Trophoblast cell (in vitro differentiated cells and primary cell): Measurements from ENCODE around the gene ALDH3B2.

Experiments used
- DNase-seq, 2 donors: peaks; one replicate each; pipeline ENCODE4 v3.0.0-alpha.2; 2016
- H2AFZ ChIP-seq: 2 replicates; pipeline ENCODE4 v1.6.1; 2013; ENCODE audit warnings: low read length, moderate library complexity, mild to moderate bottlenecking; ENCODE audit not compliant: insufficient read depth, poor library complexity
- H2AK5ac ChIP-seq: 2 replicates; pipeline ENCODE4 v1.6.1; 2013; ENCODE audit warnings: mild to moderate bottlenecking, low read length
- H2BK120ac ChIP-seq: 2 replicates; pipeline ENCODE4 v1.6.1; 2013; ENCODE audit warnings: low read length, mild to moderate bottlenecking, moderate library complexity; ENCODE audit not compliant: insufficient read depth, poor library complexity
- H2BK12ac ChIP-seq: 2 replicates; pipeline ENCODE4 v1.6.1; 2013; ENCODE audit warnings: mild to moderate bottlenecking, low read length, moderate library complexity
- H2BK5ac ChIP-seq: 2 replicates; pipeline ENCODE4 v1.6.1; 2013; ENCODE audit warnings: low read length, low read depth, moderate library complexity, mild to moderate bottlenecking; ENCODE audit not compliant: poor library complexity
- H3K14ac ChIP-seq: 2 replicates; pipeline ENCODE4 v1.6.1; 2013; ENCODE audit warnings: mild to moderate bottlenecking, low read length
- H3K18ac ChIP-seq: 2 replicates; pipeline ENCODE4 v1.6.1; 2013; ENCODE audit warnings: mild to moderate bottlenecking, low read length
- H3K23ac ChIP-seq: 2 replicates; pipeline ENCODE4 v1.6.1; 2013; ENCODE audit warnings: low read length
- H3K27ac ChIP-seq: 2 replicates; pipeline ENCODE4 v1.5.1; 2013; ENCODE audit warnings: low read depth, mild to moderate bottlenecking, inconsistent platforms, low read length, moderate library complexity
- H3K27me3 ChIP-seq: 2 replicates; pipeline ENCODE4 v1.6.1; 2013; ENCODE audit warnings: inconsistent platforms, mild to moderate bottlenecking, low read length, moderate library complexity; ENCODE audit not compliant: insufficient read depth
- H3K36me3 ChIP-seq, 2 experiments: 1 replicate in 1 of 2; 2 replicates in 1 of 2; pipeline ENCODE4 v1.6.1; 2013; ENCODE audit warnings: low read length in 2 of 2, mild to moderate bottlenecking in 2 of 2, moderate library complexity in 1 of 2; ENCODE audit not compliant: insufficient read depth in 2 of 2, control insufficient read depth in 1 of 2
- H3K4ac ChIP-seq: 2 replicates; pipeline ENCODE4 v1.6.1; 2013; ENCODE audit warnings: low read depth, mild to moderate bottlenecking, low read length, moderate library complexity
- H3K4me1 ChIP-seq, 2 experiments: 1 replicate in 1 of 2; 2 replicates in 1 of 2; pipeline ENCODE4 v1.6.1; 2013; ENCODE audit warnings: low read length in 2 of 2, mild to moderate bottlenecking in 2 of 2, moderate library complexity in 1 of 2; ENCODE audit not compliant: insufficient read depth in 2 of 2, control insufficient read depth in 1 of 2
- H3K4me2 ChIP-seq: 2 replicates; pipeline ENCODE4 v1.6.1; 2013; ENCODE audit warnings: inconsistent platforms, mild to moderate bottlenecking, low read length, moderate library complexity
- H3K4me3 ChIP-seq: 2 replicates; pipeline ENCODE4 v1.5.1; 2013; ENCODE audit warnings: mild to moderate bottlenecking, low read depth, low read length, inconsistent platforms
- H3K79me1 ChIP-seq: one replicate; pipeline ENCODE4 v1.6.1; 2013; ENCODE audit warnings: low read length
- H3K79me2 ChIP-seq: 2 replicates; pipeline ENCODE4 v1.6.1; 2013; ENCODE audit warnings: low read length, mild to moderate bottlenecking; ENCODE audit not compliant: control insufficient read depth, insufficient read depth, poor library complexity
- H3K9ac ChIP-seq: 2 replicates; pipeline ENCODE4 v1.6.1; 2013; ENCODE audit warnings: mild to moderate bottlenecking, low read length
- H3K9me3 ChIP-seq: 2 replicates; pipeline ENCODE4 v1.6.1; 2013; ENCODE audit warnings: low read depth, mild to moderate bottlenecking, control low read depth, inconsistent platforms, low read length; ENCODE audit not compliant: insufficient read depth
- H4K12ac ChIP-seq: 2 replicates; pipeline ENCODE4 v1.6.1; 2013; ENCODE audit warnings: low read depth, mild to moderate bottlenecking, low read length, moderate library complexity
- H4K8ac ChIP-seq: 2 replicates; pipeline ENCODE4 v1.6.1; 2013; ENCODE audit warnings: low read depth, mild to moderate bottlenecking, low read length, moderate library complexity
- H4K91ac ChIP-seq: one replicate; pipeline ENCODE4 v1.6.1; 2013; ENCODE audit warnings: low read depth, mild to moderate bottlenecking, low read length, moderate library complexity
- WGBS: extraction: QIAGEN DNeasy Blood & Tissue Kit; methylation state at CpG from one replicate; pipeline ENCODE4 v1.1.7; 2013; ENCODE audit warnings: missing lambda C conversion rate; ENCODE audit not compliant: insufficient read length, insufficient coverage; ENCODE audit errors: extremely low coverage; 5-methylcytosine and 5-hydroxymethylcytosine counted together

ALDH3B2 gene

GRCh38 chr11:67641338-67642172, 32.9 kb downstream of the ALDH3B2 start:
- H3K4me1 ChIP-seq, result no peaks in the 10 kb centered on the region

DNA sequence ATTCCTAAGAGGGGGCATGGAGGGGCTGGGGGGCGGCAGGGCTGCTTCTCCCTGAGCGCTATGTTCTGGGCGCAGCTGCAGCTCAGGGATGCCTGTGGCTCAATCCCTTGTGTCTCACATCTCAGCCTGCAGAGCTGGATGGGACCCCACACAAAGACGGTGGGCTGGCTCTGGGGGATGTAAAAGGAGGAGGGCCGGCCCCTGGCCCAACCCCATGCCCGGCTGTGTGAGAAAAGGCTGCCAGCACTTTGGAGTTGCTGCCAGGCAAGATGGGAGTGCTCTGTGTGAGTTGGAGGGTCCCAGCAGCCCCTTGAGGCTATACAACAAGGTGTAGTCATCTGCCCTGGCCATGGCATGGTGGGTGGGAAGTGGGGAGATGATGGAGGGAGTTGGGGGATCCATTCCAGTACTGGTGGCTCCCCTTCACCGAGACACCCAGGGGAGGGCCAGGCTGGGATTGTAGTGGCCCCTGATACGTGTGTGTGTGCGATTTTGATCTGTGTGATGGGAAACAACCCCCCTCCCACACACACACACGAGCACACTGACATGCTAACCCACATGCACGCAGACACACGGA, 33.6 kb downstream of the ALDH3B2 start:
- Histone ChIP-seq H3K4ac (no peak overlapping the region), H3K79me1 (no peaks in the 10 kb centered on the region), H3K79me2 (no peaks in the 10 kb centered on the region), H3K27me3 (no peaks in the 10 kb centered on the region), H4K91ac (no peak overlapping the region), H2AK5ac (no peak overlapping the region), H3K14ac (no peak overlapping the region), H2BK12ac (no peak overlapping the region), H4K8ac (no peak overlapping the region), H2BK120ac (no peak overlapping the region), H3K27ac (no peak overlapping the region), H4K12ac (no peak overlapping the region), H3K23ac (no peak overlapping the region), H3K36me3 (no peaks in the 10 kb centered on the region), H2AFZ (no peak overlapping the region), H2BK5ac (no peak overlapping the region), H3K9me3 (peaks cover 8% of the 10 kb centered on the region), H3K4me1 (no peaks in the 10 kb centered on the region), H3K4me2 (no peak overlapping the region), H3K9ac (no peak overlapping the region), H3K18ac (no peak overlapping the region), H3K4me3 (no peak overlapping the region)
- WGBS, result no CpG with 5 or more reads among the region's 12 CpGs
- no peak for DNase-seq

More at GRCh38 chr11:67641338-67642172, 32.9 kb downstream of the ALDH3B2 start:
- Histone ChIP-seq H3K36me3 (no peaks in the 10 kb centered on the region), H3K4me3 (no peak overlapping the region), H4K91ac (no peak overlapping the region), H3K79me1 (no peaks in the 10 kb centered on the region), H3K23ac (no peak overlapping the region), H2BK120ac (no peak overlapping the region), H2AFZ (no peak overlapping the region), H3K9me3 (peaks cover 8% of the 10 kb centered on the region), H3K4ac (no peak overlapping the region), H3K27ac (no peak overlapping the region), H2AK5ac (no peak overlapping the region), H2BK12ac (no peak overlapping the region), H3K14ac (no peak overlapping the region), H3K9ac (no peak overlapping the region), H3K18ac (no peak overlapping the region), H4K8ac (no peak overlapping the region), H4K12ac (no peak overlapping the region), H3K79me2 (no peaks in the 10 kb centered on the region), H3K4me2 (no peak overlapping the region), H2BK5ac (no peak overlapping the region), H3K27me3 (no peaks in the 10 kb centered on the region)
- no CpG with 5 or more reads among the region's 28 CpGs for WGBS
- no peak for DNase-seq

- Histone ChIP-seq H2BK5ac (no peak overlapping the region), H3K36me3 (no peaks in the 10 kb centered on the region), H3K4me2 (no peak overlapping the region), H3K4me1 (no peaks in the 10 kb centered on the region), H4K91ac (no peak overlapping the region), H3K18ac (no peak overlapping the region), H2BK12ac (no peak overlapping the region), H3K4ac (no peak overlapping the region), H4K12ac (no peak overlapping the region), H3K14ac (no peak overlapping the region), H2AFZ (no peak overlapping the region), H3K27ac (no peak overlapping the region), H3K79me2 (no peaks in the 10 kb centered on the region), H3K9me3 (peaks cover 8% of the 10 kb centered on the region), H3K27me3 (no peaks in the 10 kb centered on the region), H3K23ac (no peak overlapping the region), H4K8ac (no peak overlapping the region), H3K9ac (no peak overlapping the region), H3K79me1 (no peaks in the 10 kb centered on the region), H2AK5ac (no peak overlapping the region), H3K4me3 (no peak overlapping the region), H2BK120ac (no peak overlapping the region)
- peak; percentile 49 to 78 for DNase-seq
- WGBS, result no CpG with 5 or more reads among the region's 23 CpGs
Measured at GRCh38 chr11:67640021-67640757, 34.2 kb downstream of the ALDH3B2 start.

GRCh38 chr11:67639438-67639859, 35.0 kb downstream of the ALDH3B2 start, which contains the start of gene TBX10:
Gene TBX10, minus strand, starts transcription at chr11:67639763. Its CDS starts 291 bp downstream, at chr11:67639472.
- H3K27me3 ChIP-seq, result no peaks in the 10 kb centered on the region
- no peak within 1 kb of the TSS for H3K4ac ChIP-seq
- no peaks in the 10 kb centered on the region for H3K79me1 ChIP-seq
- no CpG with 5 or more reads among the region's 18 CpGs for WGBS
- H3K18ac ChIP-seq, result no peak within 1 kb of the TSS
- no peaks in the 10 kb centered on the region for H3K4me1 ChIP-seq
- H3K27ac ChIP-seq, result no peak within 1 kb of the TSS
- no peak for DNase-seq
- H2AK5ac ChIP-seq, result no peak within 1 kb of the TSS
- H2BK12ac ChIP-seq, result no peak within 1 kb of the TSS
- H4K8ac ChIP-seq, result no peak within 1 kb of the TSS
- H3K79me2 ChIP-seq, result no peaks in the 10 kb centered on the region
- no peaks in the 10 kb centered on the region for H3K36me3 ChIP-seq
- no peak within 1 kb of the TSS for H2AFZ ChIP-seq
- H3K4me3 ChIP-seq, result no peak within 1 kb of the TSS
- H2BK5ac ChIP-seq, result no peak within 1 kb of the TSS
- H3K4me2 ChIP-seq, result no peak within 1 kb of the TSS
- no peak within 1 kb of the TSS for H3K9ac ChIP-seq
- no peak within 1 kb of the TSS for H2BK120ac ChIP-seq
- peaks cover 8% of the 10 kb centered on the region for H3K9me3 ChIP-seq
- H3K23ac ChIP-seq, result no peak within 1 kb of the TSS
- no peak within 1 kb of the TSS for H3K14ac ChIP-seq
- no peak within 1 kb of the TSS for H4K12ac ChIP-seq
- no peak within 1 kb of the TSS for H4K91ac ChIP-seq
